Activated CD4-positive, alpha-beta memory T cell treated with anti-CD3 and anti-CD28 coated beads, Interleukin-2, amount 10 ng/mL, durations not matched to agents 7 days and 5 days (primary cell): Measurements from ENCODE around the gene C2CD2. TPM values are rescaled to one million over a fixed set of nuclear protein-coding genes. Genes with fewer than 3 reads are reported as not detected.
"Not testable (repeated sequence)": the region's sequence is repeated elsewhere in the genome, so short reads cannot be mapped to it uniquely, and the experiment has no call there.

Experiments used
- CTCF ChIA-PET: fragments of 350-600 bp; sonication (Branson Sonifier 250); formaldehyde crosslinking; loops from one replicate; lab custom pipeline; 2021; ENCODE audit warnings: antibody characterized with exemption, inconsistent platforms; lab: Charles Lee
- POLR2A ChIA-PET: fragments of 350-600 bp; sonication (Branson Sonifier 250); formaldehyde crosslinking; loops from one replicate; lab custom pipeline; 2021; ENCODE audit warnings: antibody characterized with exemption; lab: Charles Lee
- DNase-seq: peaks from one replicate; pipeline ENCODE4 v3.0.0-alpha.2; 2020
- H3K27ac Mint-ChIP-seq: one replicate; pipeline ENCODE4 v1.8.0; 2021; ENCODE audit warnings: mild to moderate bottlenecking, mixed read lengths
- H3K27me3 Mint-ChIP-seq: one replicate; pipeline ENCODE4 v1.8.0; 2021; ENCODE audit warnings: mixed read lengths
- H3K36me3 Mint-ChIP-seq: one replicate; pipeline ENCODE4 v1.8.0; 2021; ENCODE audit warnings: low read depth, mixed read lengths
- H3K4me1 Mint-ChIP-seq: one replicate; pipeline ENCODE4 v1.8.0; 2021; ENCODE audit warnings: mixed read lengths
- H3K4me3 Mint-ChIP-seq: one replicate; pipeline ENCODE4 v1.8.0; 2021; ENCODE audit warnings: mild to moderate bottlenecking, mixed read lengths
- H3K9me3 Mint-ChIP-seq: one replicate; pipeline ENCODE4 v1.8.0; 2021; ENCODE audit warnings: mixed read lengths
- total RNA-seq, 2 experiments: library from RNA; stranded (reverse); gene quantifications; one replicate each; pipeline ENCODE4 v1.2.3, GENCODE V29; 2021

C2CD2 gene
- total RNA-seq, 2 experiments from 2014 or later = 5.1 to 6.3 TPM

- Mint-ChIP-seq H3K27me3 (peaks cover 12% of the 10 kb centered on the region), H3K4me3 (no peak overlapping the region), H3K27ac (no peak overlapping the region), H3K4me1 (no peaks in the 10 kb centered on the region), H3K36me3 (no peaks in the 10 kb centered on the region), H3K9me3 (no peaks in the 10 kb centered on the region)
- ChIA-PET POLR2A (no interaction called here), CTCF (no interaction called here)
- no peak for DNase-seq
Measured at GRCh38 chr21:41961282-41961701, 7.5 kb upstream of the C2CD2 start.

- ChIA-PET CTCF (no interaction called here), POLR2A (no interaction called here)
- Mint-ChIP-seq H3K27ac (no peak overlapping the region), H3K4me1 (no peaks in the 10 kb centered on the region), H3K27me3 (peaks cover 12% of the 10 kb centered on the region), H3K4me3 (no peak overlapping the region), H3K9me3 (no peaks in the 10 kb centered on the region), H3K36me3 (no peaks in the 10 kb centered on the region)
- no peak for DNase-seq
Measured at GRCh38 chr21:41960386-41960785, 6.6 kb upstream of the C2CD2 start.

- peaks cover 17% of the 10 kb centered on the region for H3K27me3 Mint-ChIP-seq
- CTCF ChIA-PET, H3K4me1 Mint-ChIP-seq, POLR2A ChIA-PET, H3K9me3 Mint-ChIP-seq, H3K4me3 Mint-ChIP-seq, H3K36me3 Mint-ChIP-seq, DNase-seq, H3K27ac Mint-ChIP-seq: not testable (repeated sequence)
Measured at GRCh38 chr21:41959697-41960096, 5.9 kb upstream of the C2CD2 start.

- Mint-ChIP-seq H3K36me3 (no peaks in the 10 kb centered on the region), H3K9me3 (no peaks in the 10 kb centered on the region), H3K4me3 (no peak overlapping the region), H3K27ac (no peak overlapping the region), H3K27me3 (peaks cover 23% of the 10 kb centered on the region), H3K4me1 (peaks cover 6% of the 10 kb centered on the region)
- DNase-seq = no peak
- ChIA-PET POLR2A (no interaction called here), CTCF (no interaction called here)
Measured at GRCh38 chr21:41958886-41959563, 5.2 kb upstream of the C2CD2 start.

GRCh38 chr21:41957991-41958766 is 4.4 kb upstream of the C2CD2 start:
- Mint-ChIP-seq H3K27ac (no peak overlapping the region), H3K9me3 (no peaks in the 10 kb centered on the region), H3K36me3 (no peaks in the 10 kb centered on the region), H3K4me1 (peaks cover 6% of the 10 kb centered on the region), H3K4me3 (no peak overlapping the region), H3K27me3 (peaks cover 23% of the 10 kb centered on the region)
- POLR2A ChIA-PET = no interaction called here
- DNase-seq = no peak
- CTCF ChIA-PET = no interaction called here

- peaks cover 6% of the 10 kb centered on the region for H3K4me1 Mint-ChIP-seq
- POLR2A ChIA-PET = no interaction called here
- peaks cover 29% of the 10 kb centered on the region for H3K27me3 Mint-ChIP-seq
- H3K9me3 Mint-ChIP-seq = no peaks in the 10 kb centered on the region
- H3K27ac Mint-ChIP-seq = no peak overlapping the region
- no peak overlapping the region for H3K4me3 Mint-ChIP-seq
- CTCF ChIA-PET = no interaction called here
- no peaks in the 10 kb centered on the region for H3K36me3 Mint-ChIP-seq
- no peak for DNase-seq
Measured at GRCh38 chr21:41956926-41957729, 3.3 kb upstream of the C2CD2 start.

- no peak overlapping the region for H3K4me3 Mint-ChIP-seq
- no peaks in the 10 kb centered on the region for H3K9me3 Mint-ChIP-seq
- H3K4me1 Mint-ChIP-seq = peaks cover 6% of the 10 kb centered on the region
- H3K27me3 Mint-ChIP-seq = peaks cover 29% of the 10 kb centered on the region
- ChIA-PET POLR2A (no interaction called here), CTCF (no interaction called here)
- no peak for DNase-seq
- no peaks in the 10 kb centered on the region for H3K36me3 Mint-ChIP-seq
- no peak overlapping the region for H3K27ac Mint-ChIP-seq
Measured at GRCh38 chr21:41955516-41955915, 1.7 kb upstream of the C2CD2 start.

GRCh38 chr21:41954654-41955499 is 1.1 kb upstream of the C2CD2 start:
- H3K27ac Mint-ChIP-seq = no peak overlapping the region

GRCh38 chr21:41953249-41953830 is 478 bp downstream of the C2CD2 start:
- CTCF ChIA-PET = interaction anchor here (1.4 kb wide), 1 partner anchor 155 kb away, joined by 3 read pairs; no protein-coding TSS in a partner anchor
- no peak overlapping the region for H3K4me3 Mint-ChIP-seq
- peaks cover 6% of the 10 kb centered on the region for H3K4me1 Mint-ChIP-seq

More at GRCh38 chr21:41954654-41955499, 1.1 kb upstream of the C2CD2 start:
- Mint-ChIP-seq H3K27me3 (peaks cover 27% of the 10 kb centered on the region), H3K4me1 (peaks cover 6% of the 10 kb centered on the region), H3K36me3 (no peaks in the 10 kb centered on the region), H3K4me3 (no peak overlapping the region), H3K9me3 (no peaks in the 10 kb centered on the region)
- ChIA-PET CTCF (no interaction called here), POLR2A (no interaction called here)
- DNase-seq = no peak

GRCh38 chr21:41952568-41953248 is 1.1 kb downstream of the C2CD2 start:
- Mint-ChIP-seq H3K36me3 (no peaks in the 10 kb centered on the region), H3K4me3 (no peak overlapping the region), H3K4me1 (peaks cover 6% of the 10 kb centered on the region), H3K9me3 (no peaks in the 10 kb centered on the region), H3K27me3 (peaks cover 27% of the 10 kb centered on the region), H3K27ac (no peak overlapping the region)
- no peak for DNase-seq
- ChIA-PET CTCF (interaction anchor here (0.6 to 1.4 kb wide), 3 partner anchors 156 to 402 kb away, joined by 3 read pairs; no protein-coding TSS in a partner anchor), POLR2A (no interaction called here)

More at GRCh38 chr21:41953249-41953830, 478 bp downstream of the C2CD2 start:
- Mint-ChIP-seq H3K9me3 (no peaks in the 10 kb centered on the region), H3K27ac (no peak overlapping the region), H3K36me3 (no peaks in the 10 kb centered on the region), H3K27me3 (peaks cover 27% of the 10 kb centered on the region)
- POLR2A ChIA-PET = no interaction called here
- DNase-seq = no peak

GRCh38 chr21:41951876-41952567 is 1.8 kb downstream of the C2CD2 start:
- Mint-ChIP-seq H3K4me1 (peaks cover 6% of the 10 kb centered on the region), H3K9me3 (no peaks in the 10 kb centered on the region), H3K27ac (no peak overlapping the region), H3K4me3 (no peak overlapping the region), H3K36me3 (no peaks in the 10 kb centered on the region), H3K27me3 (peaks cover 27% of the 10 kb centered on the region)
- ChIA-PET POLR2A (no interaction called here), CTCF (interaction anchor here (0.6 to 1.4 kb wide), 3 partner anchors 156 to 401 kb away, joined by 3 read pairs; no protein-coding TSS in a partner anchor)
- no peak for DNase-seq
